Measurements from ENCODE around the gene TBX3.

The TBX3 gene

GRCh38 chr12:114696443-114697242 lies 12.7 kb upstream of the TBX3 start:
- no peak for DNase-seq

- DNase-seq = no peak
These were observed 11.3 kb upstream of the TBX3 start for GRCh38 chr12:114695305-114695592.

GRCh38 chr12:114694436-114695304 lies 10.7 kb upstream of the TBX3 start:
- DNase-seq = no peak

GRCh38 chr12:114693532-114693931 lies 9.6 kb upstream of the TBX3 start:
- no peak for DNase-seq

GRCh38 chr12:114693059-114693531 lies 9.1 kb upstream of the TBX3 start:
- no peak for DNase-seq

GRCh38 chr12:114692186-114693058 lies 8.4 kb upstream of the TBX3 start:
- DNase-seq = no peak

- no peak for DNase-seq
These were observed 7.8 kb upstream of the TBX3 start for GRCh38 chr12:114691763-114692185.

- DNase-seq = no peak
These were observed 7.2 kb upstream of the TBX3 start for GRCh38 chr12:114691196-114691595.

GRCh38 chr12:114690267-114691135 lies 6.5 kb upstream of the TBX3 start:
- no peak for DNase-seq

- no peak for DNase-seq
These were observed 5.4 kb upstream of the TBX3 start for GRCh38 chr12:114689075-114689994.

- no peak for DNase-seq
These were observed 4.4 kb upstream of the TBX3 start for GRCh38 chr12:114688256-114688845.

GRCh38 chr12:114687802-114688201 lies 3.8 kb upstream of the TBX3 start:
- no peak for DNase-seq

GRCh38 chr12:114686773-114687500 lies 3.0 kb upstream of the TBX3 start:
- DNase-seq = no peak

- DNase-seq = no peak
These were observed 2.4 kb upstream of the TBX3 start for GRCh38 chr12:114686426-114686772.

GRCh38 chr12:114685869-114686268 lies 1.9 kb upstream of the TBX3 start:
- DNase-seq = no peak

GRCh38 chr12:114685320-114685781 lies 1.4 kb upstream of the TBX3 start:
- no peak for DNase-seq

- no peak for DNase-seq
These were observed 897 bp upstream of the TBX3 start for GRCh38 chr12:114684870-114685273.

- DNase-seq = no peak
These were observed 272 bp downstream of the TBX3 start for GRCh38 chr12:114683709-114684097.

GRCh38 chr12:114682785-114683708 lies 928 bp downstream of the TBX3 start:
- no peak for DNase-seq

All from activated CD4-positive, alpha-beta T cell treated with anti-CD3 and anti-CD28 coated beads for 4 hours (primary cell).